SK-N-MC (cell line): ENCODE results near the gene GTF3A.

Experiments used
- EZH2 ChIP-seq: fragments of 200-600 bp; sonication (generic); IDR thresholded peaks from one replicate; pipeline ENCODE4 v1.6.1; 2017; ENCODE audit warnings: antibody characterized with exemption
- FOXP2 ChIP-seq: optimal IDR thresholded peaks from 2 replicates; pipeline ENCODE3; 2011; ENCODE audit warnings: mild to moderate bottlenecking, moderate library complexity; ENCODE audit not compliant: insufficient read depth; ENCODE audit errors: extremely low read length, control extremely low read depth
- POLR2AphosphoS5 ChIP-seq: IDR thresholded peaks from 2 replicates; pipeline ENCODE4 v1.6.1; 2012; ENCODE audit warnings: mild to moderate bottlenecking, low read depth, low read length, borderline replicate concordance

DNA sequence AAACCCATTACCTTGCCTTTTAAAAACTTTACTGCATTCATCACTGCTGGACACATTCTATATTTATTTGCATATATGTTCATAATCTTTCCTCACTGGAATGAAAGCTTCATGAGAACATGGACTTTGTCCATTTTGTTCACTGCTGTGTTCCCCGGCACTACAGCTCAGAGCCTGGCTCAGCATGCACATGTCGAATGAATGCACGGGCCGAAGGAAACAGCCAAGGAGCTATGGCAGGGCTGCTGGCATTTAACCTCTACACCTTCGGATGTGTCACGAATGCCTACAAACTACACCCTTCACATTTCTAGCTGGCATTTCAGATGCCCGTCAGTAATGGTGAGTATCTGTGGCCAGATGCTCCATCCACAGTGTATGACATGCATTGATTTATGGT is 18.4 kb downstream of the GTF3A start:
- TF ChIP-seq EZH2 (no peak), POLR2AphosphoS5 (no peak), FOXP2 (no peak)
